Choroid plexus epithelial cell (primary cell): Measurements from ENCODE around the gene PPP1R1B.

ENCODE experiments used
- DNase-seq: peaks from one replicate; pipeline ENCODE4 v3.0.0-alpha.2; 2010; ENCODE audit warnings: low read depth
- H3K4me3 ChIP-seq: 2 replicates; pipeline ENCODE4 v1.5.1; 2011; ENCODE audit warnings: low read depth, mild to moderate bottlenecking, control low read depth, low read length, moderate library complexity
- CTCF ChIP-seq: conservative IDR thresholded peaks from 2 replicates; pipeline ENCODE4 v1.5.1; 2011; ENCODE audit warnings: low read depth, mild to moderate bottlenecking, control low read depth, inconsistent platforms, low read length, moderate library complexity

Gene PPP1R1B

GRCh38 chr17:39641097-39641496 lies 14.3 kb downstream of the PPP1R1B start:
- no peak for TF ChIP-seq CTCF
- no peak overlapping the region for H3K4me3 ChIP-seq
- no peak for DNase-seq

GRCh38 chr17:39641883-39642282 lies 15.1 kb downstream of the PPP1R1B start:
- no peak for DNase-seq
- no peak for TF ChIP-seq CTCF
- H3K4me3 ChIP-seq, result no peak overlapping the region

GRCh38 chr17:39642291-39643074 lies 15.7 kb downstream of the PPP1R1B start:
- no peak for TF ChIP-seq CTCF
- no peak for DNase-seq
- H3K4me3 ChIP-seq, result no peak overlapping the region

- no peak overlapping the region for H3K4me3 ChIP-seq
- TF ChIP-seq CTCF, result no peak
- DNase-seq, result no peak
These were observed 16.5 kb downstream of the PPP1R1B start for GRCh38 chr17:39643271-39643670.

- TF ChIP-seq CTCF, result no peak
- no peak overlapping the region for H3K4me3 ChIP-seq
- no peak for DNase-seq
These were observed 20.5 kb downstream of the PPP1R1B start for GRCh38 chr17:39647256-39647655.

- DNase-seq, result peak; percentile 65
- H3K4me3 ChIP-seq, result no peak overlapping the region
- TF ChIP-seq CTCF, result no peak
These were observed 22.0 kb downstream of the PPP1R1B start for GRCh38 chr17:39648616-39649366.

GRCh38 chr17:39650121-39650579 lies 23.4 kb downstream of the PPP1R1B start:
- no peak for TF ChIP-seq CTCF
- no peak overlapping the region for H3K4me3 ChIP-seq
- no peak for DNase-seq
